GM12801 (cell line): Measurements from ENCODE around the gene THAP3.

Source experiments
- CTCF ChIP-seq: IDR thresholded peaks from one replicate; pipeline ENCODE4 v1.5.1; 2011; ENCODE audit warnings: control low read depth; ENCODE audit not compliant: insufficient read length; ENCODE audit errors: extremely low read depth

Gene THAP3

GRCh38 chr1:6668503-6668902 is 43.8 kb downstream of the THAP3 start:
- no peak for TF ChIP-seq CTCF

GRCh38 chr1:6672558-6672957 is 47.9 kb downstream of the THAP3 start:
- no peak for TF ChIP-seq CTCF

GRCh38 chr1:6673816-6674398 is 49.2 kb downstream of the THAP3 start:
- TF ChIP-seq CTCF = no peak

GRCh38 chr1:6674771-6675170 is 50.1 kb downstream of the THAP3 start:
- TF ChIP-seq CTCF = no peak

- TF ChIP-seq CTCF = no peak
These were observed 51.3 kb downstream of the THAP3 start for GRCh38 chr1:6675941-6676340.
